Smooth muscle cell (in vitro differentiated cells): Measurements from ENCODE around the gene HTR3C. TPM values are rescaled to one million over a fixed set of nuclear protein-coding genes. Genes with fewer than 3 reads are reported as not detected.

ENCODE experiments used
- DNase-seq: peaks from one replicate; lab custom pipeline; 2025; ENCODE audit not compliant: unreplicated experiment; lab: John Stamatoyannopoulos, UW
- H2AFZ ChIP-seq: fragments of 200-600 bp; sonication (generic); 2 replicates; pipeline ENCODE4 v1.6.0; 2016; ENCODE audit warnings: antibody characterized with exemption, low read depth, mild to moderate bottlenecking
- H3F3A ChIP-seq: fragments of 200-600 bp; sonication (generic); 2 replicates; pipeline ENCODE4 v1.6.0; 2017; ENCODE audit warnings: antibody characterized with exemption, low read depth
- H3K27ac ChIP-seq: fragments of 200-600 bp; sonication (generic); 2 replicates; pipeline ENCODE4 v1.5.1; 2016; ENCODE audit warnings: low read depth, mild to moderate bottlenecking
- H3K27me3 ChIP-seq: fragments of 200-600 bp; sonication (generic); 2 replicates; pipeline ENCODE4 v1.6.1; 2016; ENCODE audit warnings: low read depth, mild to moderate bottlenecking
- H3K36me3 ChIP-seq: fragments of 200-600 bp; sonication (generic); 2 replicates; pipeline ENCODE4 v1.5.1; 2016; ENCODE audit warnings: low read depth
- H3K4me1 ChIP-seq: fragments of 200-600 bp; sonication (generic); 2 replicates; pipeline ENCODE4 v1.5.1; 2016; ENCODE audit warnings: low read depth
- H3K4me2 ChIP-seq: fragments of 200-600 bp; sonication (generic); 2 replicates; pipeline ENCODE4 v1.6.0; 2016; ENCODE audit warnings: mild to moderate bottlenecking
- H3K4me3 ChIP-seq: fragments of 200-600 bp; sonication (generic); 2 replicates; pipeline ENCODE4 v1.5.1; 2016; ENCODE audit warnings: mild to moderate bottlenecking
- H3K79me2 ChIP-seq: fragments of 200-600 bp; sonication (generic); 2 replicates; pipeline ENCODE4 v1.6.0; 2016; ENCODE audit warnings: low read depth, mild to moderate bottlenecking
- H3K9ac ChIP-seq: fragments of 200-600 bp; sonication (generic); 2 replicates; pipeline ENCODE4 v1.6.0; 2016; ENCODE audit warnings: low read depth
- H3K9me3 ChIP-seq: fragments of 200-600 bp; sonication (generic); replicated peaks from 2 replicates; pipeline ENCODE4 v1.5.1; 2016; ENCODE audit warnings: low read depth
- H4K20me1 ChIP-seq: fragments of 200-600 bp; sonication (generic); 2 replicates; pipeline ENCODE4 v1.6.0; 2016; ENCODE audit warnings: low read depth
- WGBS: methylation state at CpG from one replicate; pipeline ENCODE4 v1.1.7; 2016; ENCODE audit warnings: low lambda C conversion rate; 5-methylcytosine and 5-hydroxymethylcytosine counted together
- polyA plus RNA-seq: library from polyadenylated mRNA; unstranded; fragments of >200 nt; fragmentation: Nextera tagmentation; extraction: Ambion mirVana; gene quantifications from 2 replicates; pipeline ENCODE4 v1.2.1, GENCODE V29; 2016
- total RNA-seq: library from RNA; depleted of rRNA; stranded (reverse); fragments of >200 nt; gene quantifications from 2 replicates; pipeline ENCODE4 v1.2.3, GENCODE V29; 2014
- TF ChIP-seq, protein P1 (sequence below): fragments of 200-600 bp; sonication (generic); IDR thresholded peaks from 2 replicates; pipeline ENCODE4 v1.5.1; 2017; ENCODE audit warnings: borderline replicate concordance, mild to moderate bottlenecking, antibody characterized with exemption; ENCODE audit not compliant: insufficient read depth, poor library complexity, severe bottlenecking

The HTR3C gene, protein sequence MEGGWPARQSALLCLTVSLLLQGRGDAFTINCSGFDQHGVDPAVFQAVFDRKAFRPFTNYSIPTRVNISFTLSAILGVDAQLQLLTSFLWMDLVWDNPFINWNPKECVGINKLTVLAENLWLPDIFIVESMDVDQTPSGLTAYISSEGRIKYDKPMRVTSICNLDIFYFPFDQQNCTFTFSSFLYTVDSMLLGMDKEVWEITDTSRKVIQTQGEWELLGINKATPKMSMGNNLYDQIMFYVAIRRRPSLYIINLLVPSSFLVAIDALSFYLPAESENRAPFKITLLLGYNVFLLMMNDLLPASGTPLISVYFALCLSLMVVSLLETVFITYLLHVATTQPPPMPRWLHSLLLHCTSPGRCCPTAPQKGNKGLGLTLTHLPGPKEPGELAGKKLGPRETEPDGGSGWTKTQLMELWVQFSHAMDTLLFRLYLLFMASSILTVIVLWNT
- total RNA-seq (not detected in 2 replicates), polyA plus RNA-seq (not detected in 2 replicates)

DNA sequence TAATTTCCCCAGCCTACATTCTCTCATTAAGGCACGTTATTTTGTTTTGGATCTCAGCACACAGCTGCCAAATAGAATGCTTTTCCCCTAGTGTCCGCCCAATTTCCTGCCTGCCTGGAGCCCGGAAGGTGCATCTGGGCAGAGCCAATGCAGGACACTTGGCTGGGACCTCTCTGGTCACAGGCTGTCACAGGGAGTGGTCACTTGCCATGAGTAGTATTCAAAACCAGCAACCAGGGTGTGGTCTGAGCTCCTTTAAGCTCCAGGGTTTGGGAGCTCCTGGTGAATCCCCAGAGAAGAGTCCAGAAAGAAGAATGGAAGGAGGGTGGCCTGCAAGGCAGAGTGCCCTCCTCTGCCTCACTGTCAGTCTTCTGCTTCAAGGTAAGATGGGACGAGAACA, at the start of gene HTR3C:
HTR3C (plus strand) TSS at position 281 of the 400 bp plus-strand sequence; CDS start at position 315, 34 bp downstream.
- Histone ChIP-seq H3K27ac (no peak within 1 kb of the TSS), H3K4me2 (no peak within 1 kb of the TSS), H3K27me3 (no peaks in the 10 kb centered on the region), H3K36me3 (no peaks in the 10 kb centered on the region), H3K79me2 (no peaks in the 10 kb centered on the region), H3K4me3 (no peak within 1 kb of the TSS), H3F3A (no peaks in the 10 kb centered on the region), H3K4me1 (no peaks in the 10 kb centered on the region), H2AFZ (no peak within 1 kb of the TSS), H3K9ac (no peak within 1 kb of the TSS), H4K20me1 (no peaks in the 10 kb centered on the region), H3K9me3 (no peaks in the 10 kb centered on the region)
- WGBS = 78% methylated on average over 4 of the region's 4 CpGs
- TF ChIP-seq, protein P1, sequence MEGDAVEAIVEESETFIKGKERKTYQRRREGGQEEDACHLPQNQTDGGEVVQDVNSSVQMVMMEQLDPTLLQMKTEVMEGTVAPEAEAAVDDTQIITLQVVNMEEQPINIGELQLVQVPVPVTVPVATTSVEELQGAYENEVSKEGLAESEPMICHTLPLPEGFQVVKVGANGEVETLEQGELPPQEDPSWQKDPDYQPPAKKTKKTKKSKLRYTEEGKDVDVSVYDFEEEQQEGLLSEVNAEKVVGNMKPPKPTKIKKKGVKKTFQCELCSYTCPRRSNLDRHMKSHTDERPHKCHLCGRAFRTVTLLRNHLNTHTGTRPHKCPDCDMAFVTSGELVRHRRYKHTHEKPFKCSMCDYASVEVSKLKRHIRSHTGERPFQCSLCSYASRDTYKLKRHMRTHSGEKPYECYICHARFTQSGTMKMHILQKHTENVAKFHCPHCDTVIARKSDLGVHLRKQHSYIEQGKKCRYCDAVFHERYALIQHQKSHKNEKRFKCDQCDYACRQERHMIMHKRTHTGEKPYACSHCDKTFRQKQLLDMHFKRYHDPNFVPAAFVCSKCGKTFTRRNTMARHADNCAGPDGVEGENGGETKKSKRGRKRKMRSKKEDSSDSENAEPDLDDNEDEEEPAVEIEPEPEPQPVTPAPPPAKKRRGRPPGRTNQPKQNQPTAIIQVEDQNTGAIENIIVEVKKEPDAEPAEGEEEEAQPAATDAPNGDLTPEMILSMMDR = no peak
- no peak for DNase-seq

DNA sequence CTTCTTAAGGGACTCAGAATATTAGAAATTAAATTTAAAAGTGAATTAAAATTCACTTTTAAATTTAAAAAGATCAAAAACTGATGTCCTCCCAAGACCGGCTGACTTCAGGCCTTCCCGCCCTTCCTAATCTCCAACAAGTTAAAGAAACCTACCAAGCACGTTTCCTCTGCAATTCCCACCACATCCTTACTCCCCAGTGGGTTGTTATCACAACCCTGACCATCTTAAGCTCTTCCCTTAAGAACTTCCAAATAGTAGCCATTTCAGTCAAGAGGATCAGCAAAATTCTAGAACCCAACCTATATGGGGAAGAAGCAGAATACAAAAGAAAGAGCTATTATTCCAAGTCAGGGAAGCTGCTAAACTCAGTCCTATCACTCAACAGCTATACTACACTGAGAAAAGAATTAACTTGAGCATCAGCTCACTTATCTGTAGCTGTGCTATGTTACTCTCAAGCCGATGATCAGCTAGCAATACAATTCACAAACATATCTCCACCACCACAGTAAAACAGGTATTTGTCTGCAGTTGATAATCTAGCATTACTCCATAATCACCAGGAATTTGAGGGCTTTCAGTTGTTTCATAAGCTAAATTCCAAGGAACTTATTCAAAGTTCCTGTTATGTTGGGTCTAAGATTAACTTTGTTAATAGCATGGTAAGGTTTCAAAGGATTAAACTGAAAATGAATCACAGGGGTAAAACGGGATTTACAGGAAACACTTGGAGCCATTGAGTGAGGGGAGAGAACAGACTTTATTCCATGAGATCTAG, 49.5 kb upstream of the HTR3C start:
- Histone ChIP-seq H3F3A (peaks cover 6% of the 10 kb centered on the region), H3K27me3 (no peaks in the 10 kb centered on the region), H3K36me3 (no peaks in the 10 kb centered on the region), H3K4me1 (no peaks in the 10 kb centered on the region), H3K4me3 (no peak overlapping the region), H2AFZ (no peak overlapping the region), H3K79me2 (no peaks in the 10 kb centered on the region), H3K9me3 (no peaks in the 10 kb centered on the region), H3K9ac (no peak overlapping the region), H4K20me1 (peaks cover 3% of the 10 kb centered on the region), H3K27ac (peak overlapping the region; percentile 72), H3K4me2 (peak overlapping the region; percentile 24)
- WGBS = 22% methylated on average over 5 of the region's 5 CpGs
- no peak for DNase-seq
- TF ChIP-seq, protein P1 = no peak

DNA sequence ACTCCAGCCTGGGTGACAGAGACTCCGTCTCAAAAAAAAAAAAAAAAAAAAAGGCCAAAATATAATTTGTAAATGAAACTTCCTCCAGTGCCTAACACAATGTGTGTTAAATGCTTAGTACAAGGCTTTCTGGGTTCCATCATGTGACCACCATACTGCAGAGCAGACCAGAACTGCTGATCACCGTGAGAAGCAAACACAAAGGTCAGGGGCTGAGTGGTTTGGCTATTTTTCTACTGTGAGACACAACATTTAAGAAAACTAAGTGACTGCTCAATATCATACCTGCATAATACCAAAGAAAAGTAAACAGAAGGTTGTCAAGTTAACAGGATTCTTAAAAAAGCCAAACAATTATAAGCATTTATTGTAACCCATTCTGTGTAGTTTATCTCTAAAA, 48.4 kb upstream of the HTR3C start:
- Histone ChIP-seq H3K4me2 (peak overlapping the region; percentile 24), H3K27ac (peak overlapping the region; percentile 72), H4K20me1 (no peaks in the 10 kb centered on the region), H3K36me3 (peaks cover 2% of the 10 kb centered on the region), H3K4me3 (no peak overlapping the region), H3F3A (peaks cover 6% of the 10 kb centered on the region), H3K9ac (no peak overlapping the region), H2AFZ (no peak overlapping the region), H3K79me2 (no peaks in the 10 kb centered on the region), H3K27me3 (no peaks in the 10 kb centered on the region), H3K9me3 (no peaks in the 10 kb centered on the region), H3K4me1 (no peaks in the 10 kb centered on the region)
- TF ChIP-seq, protein P1 = no peak
- DNase-seq = no peak
- WGBS = 66% methylated on average over 2 of the region's 2 CpGs
